Activated CD4-positive, alpha-beta T cell treated with anti-CD3 and anti-CD28 coated beads, Interleukin-2, amount 10 ng/mL, durations not matched to agents 24 days and 14 days (primary cell): ENCODE results near the gene FAM110D. TPM values are rescaled to one million over a fixed set of nuclear protein-coding genes. Genes with fewer than 3 reads are reported as not detected.

ENCODE experiments used
- DNase-seq: peaks from one replicate; pipeline ENCODE4 v3.0.0; 2022
- H3K27ac Mint-ChIP-seq: one replicate; pipeline ENCODE4 v1.8.0; 2022; ENCODE audit warnings: mild to moderate bottlenecking, mixed read lengths
- H3K27me3 Mint-ChIP-seq: one replicate; pipeline ENCODE4 v1.8.0; 2022; ENCODE audit warnings: mixed read lengths
- H3K36me3 Mint-ChIP-seq: one replicate; pipeline ENCODE4 v1.8.0; 2022; ENCODE audit warnings: low read depth, mild to moderate bottlenecking, mixed read lengths
- H3K4me1 Mint-ChIP-seq: one replicate; pipeline ENCODE4 v1.8.0; 2021; ENCODE audit warnings: mixed read lengths
- H3K4me3 Mint-ChIP-seq: one replicate; pipeline ENCODE4 v1.8.0; 2022; ENCODE audit warnings: mild to moderate bottlenecking, moderate library complexity, mixed read lengths
- H3K9me3 Mint-ChIP-seq: one replicate; pipeline ENCODE4 v1.8.0; 2021; ENCODE audit warnings: mixed read lengths
- intact Hi-C: fragments of 100-400 bp; cut with micrococcal nuclease; formaldehyde crosslinking; loops from one replicate; pipeline ENCODE4 v1.15.1; 2023
- total RNA-seq: library from RNA; stranded (reverse); gene quantifications from 2 replicates; pipeline ENCODE4 v1.2.3, GENCODE V29; 2022

FAM110D gene
- total RNA-seq: 0.07 and 0.09 TPM in 2 replicates

DNA sequence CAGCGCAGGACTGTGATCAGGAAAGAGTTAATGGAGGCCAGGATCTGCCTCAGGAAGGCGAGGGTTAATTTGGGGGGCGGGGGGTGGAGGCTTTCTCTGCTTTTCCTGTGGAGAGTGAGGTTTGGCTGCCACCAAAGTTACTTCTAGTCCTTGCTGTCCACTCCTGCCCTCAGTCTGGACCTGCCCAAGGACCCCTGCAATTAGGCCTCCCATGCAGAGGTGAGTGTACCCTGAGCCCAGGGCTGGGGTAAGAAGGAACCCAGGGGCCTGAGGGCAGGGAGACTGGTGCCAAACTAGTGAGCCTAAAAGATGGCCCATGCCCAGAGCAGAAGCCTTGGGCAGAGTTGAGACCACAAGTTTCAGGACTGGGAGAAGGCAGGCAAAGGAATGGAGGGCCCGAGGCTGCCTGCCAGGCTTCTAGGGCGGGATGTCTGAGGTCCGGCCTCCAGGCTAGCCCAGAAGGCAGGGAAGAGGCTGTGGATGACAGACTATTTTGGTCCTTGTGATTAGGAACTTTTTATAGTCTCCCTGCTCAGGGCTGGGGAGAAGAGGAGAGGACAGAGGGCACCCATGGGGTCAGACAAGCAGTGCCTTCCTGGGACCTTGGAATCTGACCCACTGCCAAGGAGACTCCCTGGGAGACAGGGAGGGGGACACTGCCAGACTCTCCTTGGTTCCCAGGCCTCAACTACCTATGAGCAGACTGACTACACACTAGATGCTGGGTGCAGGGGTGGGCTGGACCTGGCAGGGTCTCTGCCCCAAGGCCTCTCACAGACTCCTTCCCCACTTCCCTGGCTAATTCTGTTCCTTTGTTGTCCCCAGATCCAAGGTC is at the start of gene FAM110D:
FAM110D (plus strand) TSS at position 172 of the 835 bp plus-strand sequence. CDS start 2,213 bp downstream, outside the sequence.
- Mint-ChIP-seq H3K27ac (no peak within 1 kb of the TSS), H3K36me3 (no peaks in the 10 kb centered on the region), H3K27me3 (peaks cover 58% of the 10 kb centered on the region), H3K4me3 (no peak within 1 kb of the TSS), H3K4me1 (peaks cover 5% of the 10 kb centered on the region), H3K9me3 (no peaks in the 10 kb centered on the region)
- DNase-seq: no peak
- intact Hi-C loops: no loop called here

DNA sequence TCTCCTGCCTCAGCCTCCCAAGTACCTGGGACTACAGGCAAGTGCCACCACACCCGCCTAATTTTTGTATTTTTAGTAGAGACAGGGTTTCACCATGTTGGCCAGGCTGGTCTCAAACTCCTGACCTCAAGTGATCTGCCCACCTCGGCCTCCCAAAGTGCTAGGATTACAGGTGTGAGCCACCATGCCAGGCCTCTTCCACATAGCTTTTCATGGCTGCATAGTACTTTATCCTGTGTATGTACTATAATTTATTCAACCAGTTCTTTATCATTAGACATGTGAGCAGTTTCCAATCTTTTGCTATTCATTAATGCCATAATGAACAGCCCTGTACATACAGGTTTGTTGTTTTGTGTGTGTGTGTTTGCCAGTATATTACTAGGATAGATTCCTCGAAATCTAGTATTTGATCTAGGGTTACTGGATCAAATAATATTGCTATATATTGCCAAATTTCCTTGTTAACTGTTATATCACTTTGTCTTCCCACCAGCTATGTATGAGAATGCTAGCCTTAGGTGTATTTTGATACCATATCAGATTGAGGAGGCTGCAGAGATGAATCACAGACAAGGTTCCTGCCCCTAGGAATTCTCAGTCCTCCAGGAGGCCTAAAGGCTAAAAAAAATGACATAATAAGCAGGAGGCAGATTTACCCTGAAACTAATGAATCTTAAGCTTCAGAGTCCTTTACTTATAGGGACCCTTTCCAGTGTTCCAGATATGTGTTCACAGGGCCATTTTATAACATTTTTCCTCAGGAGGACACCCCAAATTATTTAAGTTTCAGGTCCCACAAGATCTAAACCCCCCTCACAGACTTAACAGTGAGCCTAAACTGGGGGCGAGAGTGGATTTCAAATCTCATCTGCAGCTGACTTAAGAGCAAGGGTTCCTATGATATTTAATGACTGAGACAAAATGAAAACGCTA is 49.4 kb upstream of the FAM110D start:
- peaks cover 9% of the 10 kb centered on the region for H3K36me3 Mint-ChIP-seq
- no peaks in the 10 kb centered on the region for H3K9me3 Mint-ChIP-seq
- peaks cover 5% of the 10 kb centered on the region for H3K27me3 Mint-ChIP-seq
- intact Hi-C loops: loop anchor here (5.0 kb wide), 4 partner anchors 53 to 323 kb away; partner anchors contain the start of gene DHDDS
- H3K4me3 Mint-ChIP-seq: peak overlapping the region; percentile 89
- H3K27ac Mint-ChIP-seq: peak overlapping the region; percentile 84
- DNase-seq: no peak
- H3K4me1 Mint-ChIP-seq: peaks cover 32% of the 10 kb centered on the region

DNA sequence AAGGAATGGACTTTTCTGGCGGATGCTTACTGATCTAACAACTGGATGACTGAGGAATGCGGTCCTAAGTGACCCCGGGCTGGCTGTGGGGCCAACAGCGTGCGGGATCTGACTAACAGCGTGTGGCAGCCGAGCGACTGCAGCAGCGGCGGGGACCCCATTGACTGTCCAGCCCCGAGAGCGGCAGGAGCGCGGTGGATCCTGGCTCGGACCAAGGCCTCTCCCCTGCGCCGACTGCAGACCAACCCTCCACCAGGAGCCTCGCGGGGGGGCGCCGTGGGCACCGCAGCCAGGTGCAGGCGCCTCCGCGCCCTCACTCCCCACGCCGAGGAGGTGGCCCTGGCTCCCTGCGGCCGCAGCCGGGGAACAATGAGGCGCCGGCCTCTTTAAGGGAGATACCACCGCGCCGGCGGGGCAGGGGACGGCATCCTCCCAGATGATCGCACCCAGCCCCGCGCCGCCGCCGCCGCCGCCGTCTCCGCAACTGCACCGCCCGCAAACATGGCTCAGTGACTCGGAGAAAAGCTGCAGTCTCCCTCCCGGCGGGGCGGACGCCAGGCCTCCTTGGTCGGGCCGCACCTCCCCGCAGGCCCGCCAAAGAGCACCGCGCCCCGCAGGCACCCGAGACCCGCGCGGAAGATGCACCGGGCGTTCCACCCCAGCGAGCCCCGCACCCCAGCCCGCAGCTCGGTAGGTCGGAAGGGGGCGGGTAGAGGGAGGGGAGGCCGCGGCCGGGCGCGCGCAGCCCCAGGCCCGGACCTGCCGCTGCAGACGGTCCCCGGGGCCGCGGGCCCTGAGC is 47.9 kb upstream of the FAM110D start:
- peaks cover 28% of the 10 kb centered on the region for H3K4me1 Mint-ChIP-seq
- H3K27me3 Mint-ChIP-seq: no peaks in the 10 kb centered on the region
- peak overlapping the region; percentile 89 for H3K4me3 Mint-ChIP-seq
- intact Hi-C loops: loop anchor here (1.0 to 5.0 kb wide), 8 partner anchors 12 to 321 kb away; partner anchors contain the start of genes CEP85, DHDDS and PAFAH2
- H3K36me3 Mint-ChIP-seq: peaks cover 14% of the 10 kb centered on the region
- H3K27ac Mint-ChIP-seq: peak overlapping the region; percentile 84
- H3K9me3 Mint-ChIP-seq: no peaks in the 10 kb centered on the region
- peak; percentile 94 for DNase-seq

- intact Hi-C loops: loop anchor here (1.0 to 5.0 kb wide), 8 partner anchors 12 to 321 kb away; partner anchors contain the start of genes CEP85, DHDDS and PAFAH2
- peak; percentile 98 for DNase-seq
- H3K4me1 Mint-ChIP-seq: peaks cover 28% of the 10 kb centered on the region
- peaks cover 16% of the 10 kb centered on the region for H3K36me3 Mint-ChIP-seq
- H3K27me3 Mint-ChIP-seq: no peaks in the 10 kb centered on the region
- no peaks in the 10 kb centered on the region for H3K9me3 Mint-ChIP-seq
- peak within 1 kb of the TSS; percentile 95 for H3K27ac Mint-ChIP-seq
- peak within 1 kb of the TSS; percentile 90 for H3K4me3 Mint-ChIP-seq
These were observed 47.1 kb upstream of the FAM110D start, which contains the start of gene PDIK1L for GRCh38 chr1:26111530-26112406. Gene PDIK1L, plus strand, starts transcription at chr1:26111824. Its CDS starts 2,485 bp downstream, at chr1:26114309.

DNA sequence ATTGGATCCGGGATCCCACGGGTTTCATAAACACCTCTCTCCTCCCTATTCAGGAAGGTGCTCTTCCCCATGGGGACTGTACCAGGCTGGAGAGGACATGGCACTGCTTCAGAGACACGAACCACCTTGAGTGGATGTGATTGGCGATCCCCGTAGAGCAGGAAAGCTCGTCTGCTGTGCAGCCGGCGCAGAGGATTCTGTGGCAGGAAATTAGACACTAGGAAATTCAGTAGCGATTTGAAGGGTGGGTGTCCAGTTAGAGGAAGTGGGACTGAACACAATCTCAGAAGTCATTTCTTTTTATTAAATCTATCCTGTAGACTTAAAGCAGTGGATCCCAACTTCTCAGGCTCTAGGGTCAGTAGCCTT is 46.5 kb upstream of the FAM110D start:
- no peaks in the 10 kb centered on the region for H3K27me3 Mint-ChIP-seq
- peak overlapping the region; percentile 95 for H3K27ac Mint-ChIP-seq
- intact Hi-C loops: loop anchor here (5.0 kb wide), 3 partner anchors 75 to 320 kb away; partner anchors contain the start of gene DHDDS
- no peak for DNase-seq
- H3K9me3 Mint-ChIP-seq: no peaks in the 10 kb centered on the region
- H3K4me1 Mint-ChIP-seq: peaks cover 30% of the 10 kb centered on the region
- H3K4me3 Mint-ChIP-seq: peak overlapping the region; percentile 90
- H3K36me3 Mint-ChIP-seq: peaks cover 19% of the 10 kb centered on the region

- Mint-ChIP-seq H3K9me3 (no peaks in the 10 kb centered on the region), H3K27me3 (no peaks in the 10 kb centered on the region), H3K27ac (peak overlapping the region; percentile 23), H3K36me3 (peaks cover 32% of the 10 kb centered on the region), H3K4me3 (no peak overlapping the region), H3K4me1 (peaks cover 43% of the 10 kb centered on the region)
- intact Hi-C loops: loop anchor here (5.0 kb wide), 3 partner anchors 77 to 318 kb away; partner anchors contain the start of gene DHDDS
- no peak for DNase-seq
These were observed 44.5 kb upstream of the FAM110D start for GRCh38 chr1:26114165-26114927.

GRCh38 chr1:26119892-26120608 is 38.8 kb upstream of the FAM110D start:
- intact Hi-C loops: loop anchor here (10.0 kb wide), 1 partner anchor 215 kb away; the partner anchor contains the start of gene STMN1
- Mint-ChIP-seq H3K36me3 (peaks cover 37% of the 10 kb centered on the region), H3K27ac (peak overlapping the region; percentile 51), H3K4me3 (peak overlapping the region; percentile 64), H3K9me3 (no peaks in the 10 kb centered on the region), H3K27me3 (no peaks in the 10 kb centered on the region), H3K4me1 (peaks cover 43% of the 10 kb centered on the region)
- DNase-seq: peak; percentile 65

DNA sequence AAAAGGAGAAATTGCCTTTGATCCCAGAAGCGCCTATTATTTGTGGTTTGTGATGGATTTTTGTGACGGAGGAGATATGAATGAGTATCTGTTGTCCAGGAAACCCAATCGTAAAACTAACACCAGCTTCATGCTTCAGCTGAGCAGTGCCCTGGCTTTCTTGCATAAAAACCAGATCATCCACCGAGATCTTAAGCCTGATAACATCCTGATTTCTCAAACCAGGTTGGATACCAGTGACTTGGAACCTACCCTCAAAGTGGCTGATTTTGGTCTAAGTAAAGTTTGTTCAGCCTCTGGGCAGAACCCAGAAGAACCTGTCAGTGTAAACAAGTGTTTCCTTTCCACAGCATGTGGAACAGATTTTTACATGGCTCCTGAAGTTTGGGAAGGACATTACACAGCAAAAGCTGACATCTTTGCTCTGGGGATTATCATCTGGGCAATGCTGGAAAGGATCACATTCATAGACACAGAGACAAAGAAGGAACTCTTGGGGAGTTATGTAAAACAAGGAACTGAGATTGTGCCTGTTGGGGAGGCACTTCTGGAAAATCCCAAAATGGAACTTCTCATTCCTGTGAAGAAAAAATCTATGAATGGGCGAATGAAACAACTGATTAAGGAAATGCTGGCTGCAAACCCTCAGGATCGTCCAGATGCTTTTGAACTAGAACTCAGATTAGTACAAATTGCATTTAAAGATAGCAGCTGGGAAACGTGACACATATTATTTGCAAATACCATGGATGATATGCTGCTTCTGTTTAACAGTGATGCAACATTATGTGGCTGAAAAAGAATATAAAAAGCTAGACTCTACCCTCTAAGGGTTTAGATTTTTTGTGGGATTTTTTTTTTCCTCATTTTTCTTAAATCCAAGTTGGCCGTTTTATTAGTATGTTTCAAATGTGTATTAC is 36.8 kb upstream of the FAM110D start:
- Mint-ChIP-seq H3K36me3 (peaks cover 37% of the 10 kb centered on the region), H3K4me1 (peaks cover 58% of the 10 kb centered on the region), H3K9me3 (no peaks in the 10 kb centered on the region), H3K27ac (no peak overlapping the region), H3K27me3 (no peaks in the 10 kb centered on the region), H3K4me3 (no peak overlapping the region)
- DNase-seq: no peak
- intact Hi-C loops: loop anchor here (10.0 kb wide), 1 partner anchor 217 kb away; the partner anchor contains the start of gene STMN1

GRCh38 chr1:26122988-26123973 is 35.6 kb upstream of the FAM110D start:
- Mint-ChIP-seq H3K4me3 (peak overlapping the region; percentile 42), H3K9me3 (no peaks in the 10 kb centered on the region), H3K27ac (peak overlapping the region; percentile 74), H3K36me3 (peaks cover 28% of the 10 kb centered on the region), H3K27me3 (no peaks in the 10 kb centered on the region), H3K4me1 (peaks cover 61% of the 10 kb centered on the region)
- intact Hi-C loops: loop anchor here (1.0 to 10.0 kb wide), 2 partner anchors 12 to 218 kb away; partner anchors contain the start of genes PDIK1L and STMN1
- peak; percentile 79 for DNase-seq
